GM12878 (cell line): ENCODE data around the gene YJU2. TPM values are rescaled to one million over a fixed set of nuclear protein-coding genes. Genes with fewer than 3 reads are reported as not detected.
A peak's percentile ranks its signal among the peaks of the same experiment; 100 is the strongest.

Experiments used
- ATAC-seq: fragments of 200-7000 bp; cut with Tn5 transposase; 3 replicates; pipeline ENCODE4 v1.9.1; 2020; ENCODE audit warnings: mild to moderate bottlenecking, moderate library complexity
- BruUV-seq: library from RNA; stranded (reverse); fragments of 400-500 nt; replicated peaks from 2 replicates; lab custom pipeline; 2021; lab: Mats Ljungman, UMichigan
- CTCF ChIA-PET: fragments of 300-600 bp; sonication (Branson Sonifier 250); formaldehyde crosslinking; extraction: SDS; loops from one replicate; lab custom pipeline; 2021; ENCODE audit warnings: inconsistent platforms; lab: Yijun Ruan, JAX
- POLR2A ChIA-PET: fragments of 350-600 bp; formaldehyde crosslinking; extraction: SDS; loops from one replicate; lab custom pipeline; 2021; ENCODE audit warnings: inconsistent platforms; lab: Charles Lee
- RAD21 ChIA-PET: fragments of 300-600 bp; sonication (Branson Sonifier 250); formaldehyde crosslinking; loops from one replicate; lab custom pipeline; 2023; ENCODE audit warnings: antibody characterized with exemption; ENCODE audit not compliant: unreplicated experiment; lab: Charles Lee
- SMC1A ChIA-PET: fragments of 300-600 bp; sonication (Branson Sonifier 250); formaldehyde crosslinking; loops from one replicate; lab custom pipeline; 2023; ENCODE audit not compliant: unreplicated experiment, uncharacterized antibody; lab: Charles Lee
- DNase-seq: peaks from one replicate; pipeline ENCODE4 v3.0.0-alpha.2; 2011; ENCODE audit warnings: low read depth, low spot score
- FAIRE-seq: peaks from 3 replicates; lab custom pipeline; 2011; peaks lifted over from hg19 to GRCh38; lab: Jason Lieb, UNC
- H2AFZ ChIP-seq: 2 replicates; pipeline ENCODE4 v1.6.0; 2011; ENCODE audit warnings: low read depth, low read length, control low read depth; ENCODE audit not compliant: control insufficient read depth
- H3K27ac ChIP-seq: 2 replicates; pipeline ENCODE4 v1.5.1; 2011; ENCODE audit warnings: control low read depth; ENCODE audit not compliant: control insufficient read depth, insufficient read depth
- H3K27me3 ChIP-seq, 2 experiments: replicated peaks in 1 of 2; 2 replicates each; pipeline versions ENCODE4 v1.6.0 to v1.6.1; 2011; ENCODE audit warnings: low read length in 1 of 2; ENCODE audit not compliant: control insufficient read depth in 2 of 2, insufficient read depth in 2 of 2
- H3K36me3 ChIP-seq, 2 experiments: 2 replicates each; pipeline ENCODE4 v1.5.1; 2011; ENCODE audit warnings: low read length in 1 of 2; ENCODE audit not compliant: control insufficient read depth in 2 of 2, insufficient read depth in 2 of 2
- H3K4me1 ChIP-seq: 2 replicates; pipeline ENCODE4 v1.6.1; 2011; ENCODE audit warnings: mild to moderate bottlenecking, low read length, moderate library complexity, mixed read lengths; ENCODE audit not compliant: control insufficient read depth, insufficient read depth
- H3K4me2 ChIP-seq: 2 replicates; pipeline ENCODE4 v1.6.0; 2011; ENCODE audit warnings: control low read depth; ENCODE audit not compliant: control insufficient read depth, insufficient read depth
- H3K4me3 ChIP-seq: fragments of 200-600 bp; sonication (generic); 2 replicates; pipeline ENCODE4 v1.5.1; 2016
- H3K79me2 ChIP-seq: 2 replicates; pipeline ENCODE4 v1.6.0; 2011; ENCODE audit warnings: low read length; ENCODE audit not compliant: control insufficient read depth, insufficient read depth
- H3K9ac ChIP-seq: 2 replicates; pipeline ENCODE4 v1.8.0; 2011; ENCODE audit warnings: low read length, control low read depth, mixed read lengths; ENCODE audit not compliant: control insufficient read depth, insufficient read depth
- H3K9me3 ChIP-seq: replicated peaks from 3 replicates; pipeline ENCODE4 v1.5.1; 2011; ENCODE audit warnings: mild to moderate bottlenecking, low read length; ENCODE audit not compliant: control insufficient read depth, insufficient read depth
- H4K20me1 ChIP-seq: 2 replicates; pipeline ENCODE4 v1.6.0; 2011; ENCODE audit not compliant: control insufficient read depth, insufficient read depth
- BACH1 ChIP-seq: fragments of 450-650 bp; IDR thresholded peaks from 2 replicates; pipeline ENCODE4 v1.6.1; 2017; ENCODE audit warnings: mild to moderate bottlenecking, borderline replicate concordance
- BCLAF1 ChIP-seq: fragments of 450-650 bp; IDR thresholded peaks from 2 replicates; pipeline ENCODE4 v1.6.1; 2017; ENCODE audit warnings: antibody characterized with exemption, mild to moderate bottlenecking, moderate library complexity
- E4F1 ChIP-seq: fragments of 450-650 bp; IDR thresholded peaks from 2 replicates; pipeline ENCODE4 v1.6.1; 2018; ENCODE audit warnings: borderline replicate concordance, mild to moderate bottlenecking; ENCODE audit not compliant: partially characterized antibody
- EGR1 ChIP-seq, 2 experiments: IDR thresholded peaks; 1 replicate in 1 of 2; 2 replicates in 1 of 2; pipeline ENCODE4 v1.6.1; 2011 to 2012; ENCODE audit warnings: low read depth in 2 of 2, low read length in 2 of 2, borderline replicate concordance in 1 of 2, mild to moderate bottlenecking in 1 of 2, moderate library complexity in 1 of 2
- EZH2 ChIP-seq: IDR thresholded peaks from 2 replicates; pipeline ENCODE4 v1.6.1; 2012; ENCODE audit warnings: low read depth, mild to moderate bottlenecking, control low read depth, inconsistent platforms, low read length, borderline replicate concordance; ENCODE audit not compliant: control insufficient read depth
- HDAC6 ChIP-seq: fragments of 200-600 bp; sonication (generic); IDR thresholded peaks from one replicate; pipeline ENCODE4 v1.8.0; 2017; ENCODE audit warnings: antibody characterized with exemption; ENCODE audit not compliant: unreplicated experiment
- HDGF ChIP-seq: fragments of 450-650 bp; IDR thresholded peaks from 2 replicates; pipeline ENCODE4 v1.6.1; 2016; ENCODE audit warnings: antibody characterized with exemption
- RBBP5 ChIP-seq: fragments of 200-600 bp; sonication (generic); conservative IDR thresholded peaks from 2 replicates; pipeline ENCODE4 v1.6.1; 2016
- RUNX3 ChIP-seq: IDR thresholded peaks from 2 replicates; pipeline ENCODE4 v1.6.1; 2012; ENCODE audit warnings: low read length, inconsistent platforms
- SMAD1 ChIP-seq: fragments of 450-650 bp; IDR thresholded peaks from 2 replicates; pipeline ENCODE4 v1.6.1; 2018; ENCODE audit warnings: mild to moderate bottlenecking, low read depth; ENCODE audit not compliant: partially characterized antibody
- SPI1 ChIP-seq: IDR thresholded peaks from 2 replicates; pipeline ENCODE4 v1.6.1; 2011; ENCODE audit warnings: low read depth, mild to moderate bottlenecking, low read length, moderate library complexity, borderline replicate concordance; ENCODE audit not compliant: insufficient read depth
- SRF ChIP-seq, 2 experiments: IDR thresholded peaks; 2 replicates each; pipeline ENCODE4 v1.6.1; 2011; ENCODE audit warnings: low read depth in 2 of 2, low read length in 2 of 2, mild to moderate bottlenecking in 1 of 2, moderate library complexity in 1 of 2
- YY1 ChIP-seq: IDR thresholded peaks from 2 replicates; pipeline ENCODE4 v1.6.1; 2011; ENCODE audit warnings: low read depth, mild to moderate bottlenecking, low read length
- ZNF622 ChIP-seq: fragments of 450-650 bp; IDR thresholded peaks from 2 replicates; pipeline ENCODE4 v1.6.1; 2017; ENCODE audit warnings: mild to moderate bottlenecking, inconsistent platforms
- WGBS: methylation state at CpG from one replicate; pipeline ENCODE4 v1.1.6; 2016; ENCODE audit warnings: low lambda C conversion rate; ENCODE audit not compliant: insufficient replicate concordance, insufficient coverage; ENCODE audit errors: missing lambda C conversion rate; 5-methylcytosine and 5-hydroxymethylcytosine counted together
- in situ Hi-C: fragments of 300-500 bp; cut with MboI; formaldehyde crosslinking; loops from 9 replicates; pipeline ENCODE4 v1.14.3; 2018; ENCODE audit warnings: mixed read lengths
- intact Hi-C: fragments of 100-400 bp; cut with micrococcal nuclease; formaldehyde crosslinking; loops from one replicate; pipeline ENCODE4 v1.14.2; 2022; ENCODE audit not compliant: unreplicated experiment
- polyA plus RNA-seq, 11 experiments: library from polyadenylated mRNA; depleted of rRNA in 4 of 11; unstranded in 6 of 11; stranded (reverse) in 5 of 11; fragments of >200 nt; fragmentation: Nextera tagmentation in 4 of 11; fragmentation: Illumina TruSeq in 1 of 11; extraction: Ambion mirVana in 4 of 11; extraction: Trizol in 1 of 11; gene quantifications; 1 replicate in 1 of 11; 2 replicates in 10 of 11; pipeline versions ENCODE4 v1.2.1 to v1.2.3, GENCODE V29; 2011 to 2016; ENCODE audit warnings: inconsistent platforms in 2 of 11, missing spikeins in 2 of 11, low read depth in 1 of 11
- total RNA-seq, 4 experiments: library from RNA; depleted of rRNA in 3 of 4; stranded (reverse); fragments of >200 nt in 3 of 4; fragmentation: Illumina TruSeq in 1 of 4; extraction: Trizol in 1 of 4; gene quantifications; 2 replicates each; pipeline versions ENCODE4 v1.2.1 to v1.2.3, GENCODE V29; 2013 to 2021

YJU2 gene
- total and polyA plus RNA-seq, 10 of the 15 experiments (the other 5 are each of a cell fraction or from before 2014, with no cell fraction given) = 0.26 to 40.7 (median 23.8) TPM

GRCh38 chr19:4215807-4216206 is 31.1 kb upstream of the YJU2 start (continued):
- TF ChIP-seq SPI1 = no peak
- no peak for TF ChIP-seq EZH2
- no peak for TF ChIP-seq HDAC6
- no peak for TF ChIP-seq BACH1
- TF ChIP-seq ZNF622 = no peak
- no peak for TF ChIP-seq SRF (IDR thresholded peaks at IDR 0.05; ENCODE audit: low read depth in 2 of 2, low read length in 2 of 2)
- TF ChIP-seq E4F1 = no peak
- TF ChIP-seq SMAD1 = no peak

- H3K27me3 ChIP-seq = no peaks in the 10 kb centered on the region
- H3K36me3 ChIP-seq = no peaks in the 10 kb centered on the region
- POLR2A ChIA-PET = interaction anchor here (0.8 to 1.1 kb wide), 2 partner anchors 13 to 17 kb away, joined by 3 to 7 read pairs; partner anchors contain the start of gene EBI3
- DNase-seq = no peak
- BruUV-seq = no TSS peak
- no peaks in the 10 kb centered on the region; the same call in 2 of the 3 replicates for H3K9me3 ChIP-seq
- no peak overlapping the region for H2AFZ ChIP-seq
- no peak for ATAC-seq
- 77% methylated on average over 6 of the region's 6 CpGs for whole genome bisulfite sequencing
- H4K20me1 ChIP-seq = no peaks in the 10 kb centered on the region
- no peak overlapping the region for H3K4me2 ChIP-seq
- H3K4me3 ChIP-seq = no peak overlapping the region
- no peak for FAIRE-seq
- intact Hi-C loops = no loop called here
- SMC1A ChIA-PET = no interaction called here
- H3K79me2 ChIP-seq = no peaks in the 10 kb centered on the region
- CTCF ChIA-PET = interaction anchor here (0.8 to 1.4 kb wide), 5 partner anchors 8 to 108 kb away, joined by 3 to 4 read pairs (median 3); no protein-coding TSS in a partner anchor
- RAD21 ChIA-PET = no interaction called here
- peaks cover 23% of the 10 kb centered on the region for H3K4me1 ChIP-seq
- in situ Hi-C loops = no loop called here
- H3K27ac ChIP-seq = no peak overlapping the region
- no peak overlapping the region for H3K9ac ChIP-seq
- no peak for TF ChIP-seq RBBP5
- TF ChIP-seq YY1 = no peak
- no peak for TF ChIP-seq BCLAF1
- 0 out of 2 replicates have a peak, but pooled peaks have one; percentile 9 for TF ChIP-seq RUNX3
- peak in 1 of 2 experiments; percentile 60; a peak in 2 of 3 replicates for TF ChIP-seq EGR1 (IDR thresholded peaks at IDR 0.05; ENCODE audit: borderline replicate concordance in 1 of 2, low read depth in 2 of 2, low read length in 2 of 2)
- no peak for TF ChIP-seq HDGF
These were observed 30.0 kb upstream of the YJU2 start for GRCh38 chr19:4216846-4217245.
